NCI-H146 treated with DMSO at 0.1 percent for 48 hours (cell line): ENCODE measurements around the gene PRICKLE1.

Experiments used
- DNase-seq: peaks from one replicate; lab custom pipeline; 2025; ENCODE audit not compliant: unreplicated experiment; lab: John Stamatoyannopoulos, UW

PRICKLE1 gene

DNA sequence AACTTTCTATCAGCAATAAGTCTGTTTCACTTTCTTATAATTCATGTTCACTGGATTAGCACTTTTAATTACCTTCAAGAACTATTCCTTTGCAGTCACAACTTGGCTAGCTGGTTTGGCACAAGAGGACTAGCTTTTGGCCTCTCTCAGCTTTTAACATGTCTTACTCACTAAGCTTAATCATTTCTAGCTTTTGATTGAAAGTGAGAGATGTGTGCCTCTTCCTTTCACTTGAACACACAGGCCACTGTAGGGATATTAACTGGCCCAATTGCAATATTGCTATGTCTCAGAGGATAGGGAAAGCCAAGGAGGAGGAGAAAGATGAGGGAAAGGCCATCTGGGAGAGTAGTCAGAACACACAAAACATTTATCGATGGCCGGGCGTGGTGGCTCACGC lies 92.7 kb downstream of the PRICKLE1 start:
- no peak for DNase-seq

DNA sequence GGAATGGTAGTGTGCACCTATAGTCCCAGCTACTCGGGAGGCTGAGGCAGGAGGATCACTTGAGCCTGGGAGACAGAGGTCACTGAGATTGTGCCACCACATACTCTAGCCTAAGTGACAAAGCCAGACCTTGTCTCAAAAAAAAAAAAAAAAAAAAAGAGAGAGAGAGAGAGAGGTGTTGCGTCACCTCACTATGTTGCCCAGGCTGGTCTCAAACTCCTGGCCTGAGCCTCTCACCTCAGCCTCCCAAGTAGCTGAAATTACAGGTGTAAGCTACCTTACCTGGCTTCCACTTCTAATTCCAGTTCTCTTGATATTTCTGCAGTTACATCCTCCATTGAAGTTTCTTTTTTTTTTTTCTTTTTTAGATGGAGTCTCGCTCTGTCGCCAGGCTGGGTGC lies 94.3 kb downstream of the PRICKLE1 start:
- DNase-seq: no peak

DNA sequence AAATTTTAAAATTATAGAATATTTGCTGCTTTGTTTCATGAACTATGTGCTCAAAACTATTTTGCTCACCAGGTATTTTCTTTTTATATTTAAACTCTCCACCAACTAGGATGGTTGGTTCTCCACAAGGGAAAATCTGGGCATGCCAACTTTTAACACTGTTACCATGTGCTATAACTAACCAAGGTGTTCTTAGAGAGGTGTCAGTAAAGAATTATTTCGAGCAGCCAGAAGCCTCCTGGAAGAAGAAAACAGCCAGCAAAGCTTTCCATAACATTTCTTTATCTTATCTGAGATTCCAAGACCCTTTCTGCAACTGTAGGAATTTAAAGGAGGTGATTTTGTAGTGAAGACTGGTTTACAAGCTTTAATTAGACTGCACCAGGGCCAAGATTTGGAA lies 97.3 kb downstream of the PRICKLE1 start:
- DNase-seq: no peak

DNA sequence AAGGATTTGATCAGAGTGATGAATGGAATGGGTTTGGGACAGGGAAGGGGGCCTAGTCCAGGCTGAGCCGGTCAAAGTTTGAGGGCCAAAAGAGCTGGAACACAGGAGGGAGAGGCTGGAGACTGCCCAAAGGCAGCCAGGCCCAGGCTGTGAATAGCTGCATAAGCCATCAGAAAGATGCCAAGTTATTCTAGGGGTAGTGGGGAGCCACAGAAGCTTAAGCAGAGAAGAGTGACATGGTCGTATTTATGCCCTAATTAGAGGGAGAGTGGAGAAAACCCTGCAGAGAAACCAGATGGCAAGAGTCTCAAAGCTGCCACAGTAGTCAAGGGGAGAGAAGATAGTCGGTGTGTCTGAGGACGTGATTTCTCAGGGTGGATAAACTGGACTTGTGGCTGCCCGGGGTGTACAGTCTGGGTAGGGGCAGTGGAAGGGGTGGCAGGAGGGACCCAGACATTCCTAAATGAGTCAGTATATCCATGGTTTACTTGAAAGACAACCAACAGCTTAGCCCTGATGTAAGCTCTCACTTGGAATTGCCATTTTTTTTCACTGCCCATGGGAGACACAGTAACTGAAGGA lies 99.2 kb downstream of the PRICKLE1 start:
- DNase-seq: no peak

DNA sequence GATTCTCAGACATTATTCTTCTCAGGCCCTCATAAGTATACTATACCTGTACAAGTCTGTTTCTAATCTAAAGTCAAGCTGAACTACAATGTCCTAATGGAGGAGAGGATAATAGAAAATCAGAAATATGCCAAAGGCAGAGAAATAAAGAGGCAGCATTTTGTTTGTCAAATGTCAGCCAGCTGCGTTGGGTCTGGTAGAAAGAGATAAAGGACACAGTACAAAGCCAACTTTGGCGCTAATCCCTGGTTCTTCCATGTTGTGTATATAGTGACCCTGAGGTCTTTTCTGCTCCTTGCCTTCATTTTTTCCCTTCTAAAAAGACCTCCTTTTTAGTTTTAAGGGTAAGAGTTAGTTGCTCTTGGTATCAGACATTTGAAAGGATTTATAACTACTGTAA lies 103.1 kb downstream of the PRICKLE1 start:
- no peak for DNase-seq

DNA sequence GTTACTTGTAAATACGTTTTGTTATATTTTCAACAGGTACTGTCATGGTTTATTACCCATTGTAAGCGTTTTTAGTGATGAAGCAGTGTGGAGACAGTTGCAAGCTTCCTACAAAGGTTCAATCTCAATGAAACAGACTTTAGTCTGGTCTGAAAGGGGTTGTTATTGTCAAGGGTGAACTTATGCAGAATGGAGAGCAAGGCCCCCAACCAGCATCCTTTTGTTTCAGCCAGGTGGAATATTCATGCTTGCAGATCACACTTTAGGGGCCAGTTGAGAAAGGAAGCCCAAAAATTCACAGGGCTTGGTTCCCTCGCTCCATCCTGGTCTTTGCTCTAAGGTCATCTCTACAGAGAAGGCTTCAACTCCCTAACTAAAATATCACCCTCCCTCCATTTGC lies 103.7 kb downstream of the PRICKLE1 start:
- no peak for DNase-seq

DNA sequence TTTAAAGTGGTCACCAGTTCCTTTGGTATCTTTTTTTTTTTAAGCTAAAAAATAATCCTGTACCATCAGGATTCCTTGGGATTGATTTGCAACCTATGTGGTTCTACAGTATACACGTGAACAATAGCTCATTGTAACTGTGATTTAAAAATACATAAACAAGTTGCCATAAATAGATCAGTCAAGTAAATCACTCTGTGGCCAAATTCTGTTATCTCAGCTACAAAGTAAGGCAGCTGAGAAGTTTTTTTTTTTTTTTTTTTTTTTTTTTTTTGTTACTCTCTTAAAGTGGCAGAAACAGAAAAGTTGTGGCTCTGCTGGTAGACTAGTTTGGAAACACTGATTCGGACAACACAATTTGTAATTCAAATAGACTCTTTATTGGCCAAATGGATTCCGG lies 104.5 kb downstream of the PRICKLE1 start:
- DNase-seq: no peak

DNA sequence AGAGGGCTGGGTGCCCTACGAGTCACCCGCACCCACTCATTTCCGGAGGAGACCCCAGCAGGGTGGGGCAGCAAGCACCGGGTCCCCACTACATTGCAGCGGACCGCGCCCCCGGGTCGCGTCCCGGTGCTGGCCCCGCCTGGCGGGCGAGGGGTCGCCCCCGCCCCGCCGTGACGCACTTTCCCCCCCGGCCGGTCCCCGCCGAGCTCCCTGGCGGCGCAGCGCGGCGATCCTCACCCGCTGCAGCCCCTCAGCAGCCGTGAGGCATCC lies 106.1 kb downstream of the PRICKLE1 start:
- DNase-seq: no peak

DNA sequence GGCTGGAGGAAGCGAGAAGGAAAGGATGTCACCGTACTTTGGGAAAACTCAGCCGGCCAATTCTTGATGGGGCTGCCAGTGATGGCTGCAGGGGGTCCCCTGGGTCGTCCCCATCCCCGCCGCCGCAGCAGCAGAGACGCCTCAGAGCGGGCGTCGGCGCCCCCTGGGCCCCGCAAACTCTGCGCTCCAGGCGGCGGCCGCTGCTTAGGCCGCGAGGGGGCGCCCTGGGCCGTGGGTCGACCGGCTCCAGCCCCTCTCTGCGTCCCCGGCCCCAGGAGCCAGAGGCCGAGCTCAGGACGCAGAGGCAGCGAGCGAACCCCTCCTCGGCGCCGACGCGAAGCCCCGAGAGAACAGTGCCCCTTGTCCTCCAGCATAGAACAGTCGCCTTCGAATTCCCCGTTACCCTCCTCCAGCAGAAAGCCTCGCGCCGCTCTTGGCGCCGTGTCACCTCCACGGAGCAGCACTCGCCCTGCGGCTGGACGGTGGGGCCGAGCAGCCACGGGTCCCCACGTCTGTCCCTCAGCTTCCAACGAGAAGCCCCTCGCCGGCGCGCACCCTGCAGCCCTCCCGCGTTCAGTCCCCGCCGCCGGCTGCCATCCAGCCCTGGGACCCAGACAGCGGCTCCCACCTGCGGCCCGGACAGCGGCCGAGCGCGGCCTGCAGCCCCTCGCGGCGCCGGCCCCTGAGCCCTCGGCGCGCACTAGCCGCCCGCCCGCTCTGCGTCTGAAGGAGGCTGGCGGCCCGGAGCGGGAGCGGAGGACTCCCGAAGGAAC lies 106.6 kb downstream of the PRICKLE1 start:
- DNase-seq: peak; percentile 44

DNA sequence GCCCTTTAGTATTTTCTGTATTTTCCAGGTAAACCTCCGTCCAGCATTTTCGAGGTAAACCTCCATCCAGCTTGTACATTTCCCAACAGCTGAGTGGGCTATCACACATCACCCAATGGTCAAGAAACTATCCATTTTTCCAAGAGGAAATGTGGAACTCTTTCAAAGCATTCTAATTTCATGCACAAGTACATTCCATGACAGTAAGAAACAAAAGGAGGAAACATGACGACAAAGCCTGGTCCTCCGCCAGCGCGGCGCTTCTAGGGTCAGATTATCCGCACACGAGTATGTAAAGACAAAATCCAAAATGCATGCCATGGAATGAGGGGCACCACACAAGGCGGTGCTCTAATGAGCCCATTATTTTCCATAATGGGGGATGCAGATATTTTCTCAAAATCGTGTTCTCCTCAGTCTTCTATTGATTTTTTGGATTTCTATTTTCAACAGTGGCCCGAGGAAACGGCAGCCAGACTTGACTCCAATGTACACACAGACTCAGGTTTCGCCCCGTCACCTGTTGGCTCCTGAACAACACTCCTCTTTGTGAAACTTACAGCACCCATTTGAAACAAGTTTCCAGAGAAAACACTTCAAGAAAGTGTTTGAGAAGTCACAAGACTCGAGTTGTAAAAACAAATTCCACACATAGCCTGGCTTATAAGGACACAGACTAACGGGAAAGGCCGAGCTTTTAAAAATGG lies 107.4 kb downstream of the PRICKLE1 start:
- DNase-seq: no peak

DNA sequence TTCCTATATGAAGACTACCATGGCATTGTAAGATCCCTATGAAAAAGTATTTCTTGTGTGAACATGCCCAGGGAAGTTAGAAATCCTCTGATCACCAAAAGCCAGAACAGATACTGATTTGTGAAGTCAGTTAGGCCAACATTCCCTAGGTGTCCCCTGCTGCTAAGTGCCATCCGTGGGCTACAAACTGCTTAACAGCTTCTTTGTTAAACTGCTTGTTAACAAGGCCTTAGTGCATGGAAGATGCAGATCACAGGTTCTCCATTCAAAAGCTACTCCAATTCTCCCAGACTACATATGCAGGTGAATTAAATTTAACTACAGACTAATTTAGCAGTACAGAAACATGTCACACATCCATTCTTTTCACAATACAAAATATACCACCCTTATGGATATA lies 108.2 kb downstream of the PRICKLE1 start:
- no peak for DNase-seq

DNA sequence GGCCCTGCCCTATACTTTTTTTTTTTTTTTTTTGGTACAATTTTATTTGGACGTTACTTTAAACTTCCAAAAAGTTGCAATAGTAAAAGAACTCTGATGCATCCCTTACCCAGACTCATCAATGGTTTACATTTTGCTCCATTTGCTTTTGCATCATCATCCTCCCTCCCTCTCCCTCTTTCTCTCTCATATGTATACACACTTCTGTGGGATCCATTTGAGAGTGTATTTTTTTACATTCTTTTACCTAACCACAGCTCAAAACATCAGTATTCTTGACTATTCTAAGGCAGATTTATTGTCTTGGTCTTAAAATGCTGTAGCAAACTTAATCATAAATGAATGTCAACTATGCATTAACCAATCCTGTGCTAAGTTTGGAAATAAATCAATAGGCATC lies 111.6 kb downstream of the PRICKLE1 start:
- no peak for DNase-seq

DNA sequence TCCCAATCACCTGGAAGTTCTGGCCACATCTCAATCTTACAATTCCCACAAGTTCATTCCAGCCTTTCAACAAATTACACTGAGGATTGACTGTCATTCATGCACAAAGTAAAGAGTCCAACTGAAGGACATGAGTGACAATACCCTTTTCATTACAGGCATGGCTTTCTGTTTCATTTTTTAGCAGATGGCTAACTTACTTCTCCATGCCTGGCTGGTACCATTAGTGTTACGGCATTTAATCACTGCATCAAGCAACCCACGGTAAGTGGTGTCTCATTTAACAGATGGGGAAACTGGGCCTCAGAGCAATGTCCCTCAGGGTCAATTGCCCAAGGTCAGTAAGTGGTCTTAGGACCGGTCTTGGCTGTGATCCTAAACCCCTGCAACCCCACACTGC lies 114.4 kb downstream of the PRICKLE1 start:
- DNase-seq: no peak

DNA sequence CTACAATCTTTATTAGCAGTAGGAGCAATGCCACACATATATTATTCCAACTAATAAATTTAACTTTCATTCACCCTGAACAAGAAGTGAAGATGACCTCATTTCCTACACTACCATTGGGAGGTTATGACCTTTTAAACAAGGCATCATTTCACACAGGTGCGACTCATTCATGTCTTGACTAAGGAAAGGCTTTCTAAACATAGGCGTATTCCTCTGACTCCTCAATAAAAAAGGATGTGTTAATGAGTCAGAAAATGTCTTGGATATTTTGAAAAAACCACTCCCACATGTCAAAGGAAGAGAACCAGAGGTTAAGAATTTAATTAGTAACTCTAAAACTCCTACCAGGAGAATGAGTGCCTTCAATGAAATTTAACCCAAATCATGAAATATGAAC lies 115.2 kb downstream of the PRICKLE1 start:
- no peak for DNase-seq

DNA sequence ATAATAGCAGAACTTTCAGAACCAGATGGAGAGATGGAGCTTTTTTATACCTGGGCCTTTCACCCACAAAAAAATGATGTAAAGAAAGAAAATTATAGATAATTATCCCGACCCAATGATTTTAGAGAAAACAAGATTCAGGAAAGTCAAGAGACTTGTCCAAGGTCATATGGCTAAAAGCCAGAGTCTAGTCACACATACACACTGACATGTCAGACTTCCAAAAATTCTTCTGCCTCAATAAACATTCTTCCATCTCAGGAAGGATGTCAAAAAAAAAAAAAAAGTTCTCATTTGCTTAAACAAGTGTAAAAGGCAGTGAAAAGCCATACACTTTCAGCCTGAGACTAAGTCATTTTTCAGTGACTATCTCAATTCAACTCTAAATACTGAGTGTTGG lies 116.0 kb downstream of the PRICKLE1 start:
- DNase-seq: no peak

DNA sequence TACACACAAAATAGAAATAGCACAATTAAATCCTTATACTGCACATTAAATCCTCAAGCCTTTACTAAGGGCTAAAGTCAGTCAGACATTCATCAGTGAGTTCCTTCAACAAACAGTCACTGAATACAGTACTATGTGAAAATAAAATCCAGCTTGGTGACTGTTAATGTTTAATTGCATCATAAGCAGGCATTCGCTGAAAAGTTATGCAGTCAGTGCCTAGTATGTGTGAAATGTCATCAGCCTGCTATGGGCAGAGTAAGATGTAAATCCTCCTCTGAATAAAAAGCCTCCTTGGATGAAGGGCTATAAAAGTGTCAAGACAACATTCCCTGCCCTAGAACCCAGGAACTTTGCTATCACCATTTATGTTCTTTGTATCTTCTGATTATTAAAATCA lies 116.4 kb downstream of the PRICKLE1 start:
- no peak for DNase-seq

DNA sequence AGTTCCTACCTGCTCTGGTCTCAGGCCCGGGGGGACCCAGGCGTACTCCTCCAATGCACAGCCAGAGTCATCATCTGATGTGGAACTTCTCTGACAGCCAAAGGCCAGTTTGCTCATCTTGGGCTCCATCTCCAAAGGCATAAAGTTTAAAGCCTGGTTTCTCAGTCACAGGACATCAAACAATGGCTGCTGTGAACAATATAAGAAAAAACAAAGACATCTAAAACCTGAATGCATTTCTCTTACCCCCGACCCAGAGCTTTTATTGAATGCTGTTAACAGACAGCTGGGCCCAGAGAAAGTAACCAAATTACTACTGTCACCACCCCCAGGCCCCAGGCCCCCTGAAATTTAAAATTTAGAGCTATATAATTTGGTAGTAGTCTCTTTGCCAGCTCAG lies 117.2 kb downstream of the PRICKLE1 start:
- no peak for DNase-seq

DNA sequence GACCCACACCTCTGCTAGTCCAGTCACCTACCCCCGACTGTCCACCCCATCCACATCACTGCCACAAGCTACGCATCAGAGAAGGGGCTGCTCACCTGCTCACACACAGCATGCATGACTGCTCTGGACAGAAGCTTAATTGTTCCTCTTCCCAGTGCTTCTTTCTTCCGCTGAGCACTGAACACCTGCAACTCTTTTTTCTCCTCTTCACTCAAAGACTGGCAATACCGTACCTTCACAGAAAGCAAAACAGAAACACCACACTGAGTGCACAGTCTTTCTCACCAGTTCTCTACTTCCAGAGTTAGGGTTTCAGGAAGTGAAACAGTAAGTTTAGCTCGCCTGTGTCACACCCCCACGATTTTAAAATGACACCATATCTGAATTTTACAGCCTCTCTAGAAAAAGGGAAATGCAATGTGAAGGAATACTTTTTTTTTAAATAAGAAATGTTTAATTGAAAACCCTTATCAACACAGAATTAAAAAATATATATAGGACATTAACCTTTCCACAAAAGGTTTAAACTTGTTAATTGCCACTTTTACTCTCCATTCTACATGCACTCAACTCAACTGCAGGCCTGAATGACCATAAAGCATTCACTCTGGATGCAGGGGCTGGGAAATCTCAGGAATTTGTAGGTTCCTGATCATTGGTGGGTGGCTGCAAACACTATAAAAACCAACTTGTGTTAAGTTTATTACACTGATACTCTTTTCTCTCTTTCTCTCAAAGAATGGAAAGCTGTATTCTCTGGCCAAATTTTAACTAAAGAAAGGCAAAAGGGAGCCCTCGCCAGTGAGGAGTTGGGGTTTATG lies 120.0 kb downstream of the PRICKLE1 start:
- no peak for DNase-seq

DNA sequence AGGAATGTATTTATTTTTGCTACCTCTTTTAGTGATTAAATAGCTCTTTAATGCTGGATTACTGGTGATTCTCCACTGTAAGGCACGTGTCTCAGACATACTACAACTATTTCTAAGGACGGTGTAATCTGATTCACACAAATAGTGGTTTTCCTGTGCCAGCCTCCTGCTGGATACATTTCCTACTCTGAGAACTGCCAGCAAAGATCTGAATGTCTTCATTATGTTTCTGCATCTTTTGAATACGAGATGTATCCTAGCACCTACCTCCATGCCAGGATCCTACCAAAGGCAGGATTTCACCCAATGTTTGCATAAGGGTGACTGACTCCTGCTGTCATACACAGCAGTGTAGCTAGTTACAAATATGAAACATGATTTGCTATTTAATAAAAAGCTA lies 120.6 kb downstream of the PRICKLE1 start:
- DNase-seq: no peak

DNA sequence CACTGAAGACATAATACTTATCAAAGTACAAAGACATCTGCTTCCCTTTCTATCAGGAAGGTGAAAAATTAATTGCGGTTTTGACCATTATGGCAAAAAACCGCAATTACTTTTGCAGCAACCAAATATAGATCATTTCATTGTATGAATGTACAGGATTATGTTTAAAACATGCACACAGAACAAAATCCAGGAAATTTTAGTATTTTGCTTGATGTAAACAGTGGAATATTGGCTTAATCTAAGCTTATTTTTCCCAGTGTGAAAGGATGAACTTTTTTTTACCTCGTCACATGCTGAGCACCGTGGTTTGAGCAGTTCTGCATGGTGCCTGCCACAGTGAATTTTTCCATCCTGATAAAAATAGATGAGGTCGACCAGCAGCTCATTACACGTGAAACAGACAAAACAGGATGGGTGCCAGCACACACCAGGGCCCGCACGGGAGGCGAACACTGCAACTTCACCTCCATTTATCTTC lies 121.2 kb downstream of the PRICKLE1 start:
- no peak for DNase-seq

DNA sequence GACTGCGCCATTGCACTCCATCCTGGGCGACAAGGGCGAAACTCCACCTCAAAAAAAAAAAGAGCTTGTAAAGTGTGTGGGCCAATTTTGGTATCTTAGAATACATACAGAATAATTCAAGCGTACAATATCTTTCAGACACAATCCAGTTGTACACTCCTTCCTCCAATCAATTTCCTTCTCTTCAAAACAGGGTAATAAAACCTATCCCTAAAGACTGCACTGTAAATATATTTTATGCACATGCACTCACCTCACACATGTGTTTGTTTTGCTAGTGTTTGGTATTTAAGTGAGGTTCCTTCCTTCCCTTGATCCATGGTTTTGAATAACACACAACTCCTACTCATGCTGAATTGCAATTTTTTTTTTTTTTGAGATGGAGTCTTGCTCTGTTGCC lies 125.9 kb downstream of the PRICKLE1 start:
- DNase-seq: no peak

DNA sequence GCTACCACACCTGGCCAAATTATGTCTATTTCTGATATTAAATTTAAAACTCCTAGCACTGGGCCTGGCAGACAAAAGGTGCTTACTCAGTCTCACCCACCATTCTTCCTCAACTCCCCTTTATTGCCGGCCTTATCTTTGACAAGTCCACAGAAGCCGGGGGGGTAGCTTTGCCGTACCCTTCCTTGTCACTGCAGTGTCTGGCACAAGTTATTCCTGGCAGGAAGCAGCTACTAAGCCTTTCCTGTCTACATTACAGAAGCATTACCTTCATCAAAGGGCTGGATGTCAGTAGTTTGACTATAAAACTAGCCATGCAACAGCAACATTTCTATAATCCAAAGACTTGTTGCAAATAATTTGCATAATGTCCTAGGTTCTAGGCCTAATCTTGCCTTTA lies 127.1 kb downstream of the PRICKLE1 start:
- DNase-seq: no peak
